Fibroblast of pulmonary artery (primary cell): ENCODE measurements around the gene KIF5B.

ENCODE experiments used
- DNase-seq: peaks from one replicate; pipeline ENCODE4 v3.0.0-alpha.2; 2010; ENCODE audit warnings: low read depth
- H3K4me3 ChIP-seq: replicated peaks from 2 replicates; pipeline ENCODE4 v1.5.1; 2011; ENCODE audit warnings: low read depth, mild to moderate bottlenecking, control low read depth, low read length, moderate library complexity
- TF ChIP-seq, protein P1 (sequence below): IDR thresholded peaks from 2 replicates; pipeline ENCODE4 v1.5.1; 2011; ENCODE audit warnings: mild to moderate bottlenecking, control low read depth, low read length, inconsistent platforms; ENCODE audit errors: missing control alignments

KIF5B gene

DNA sequence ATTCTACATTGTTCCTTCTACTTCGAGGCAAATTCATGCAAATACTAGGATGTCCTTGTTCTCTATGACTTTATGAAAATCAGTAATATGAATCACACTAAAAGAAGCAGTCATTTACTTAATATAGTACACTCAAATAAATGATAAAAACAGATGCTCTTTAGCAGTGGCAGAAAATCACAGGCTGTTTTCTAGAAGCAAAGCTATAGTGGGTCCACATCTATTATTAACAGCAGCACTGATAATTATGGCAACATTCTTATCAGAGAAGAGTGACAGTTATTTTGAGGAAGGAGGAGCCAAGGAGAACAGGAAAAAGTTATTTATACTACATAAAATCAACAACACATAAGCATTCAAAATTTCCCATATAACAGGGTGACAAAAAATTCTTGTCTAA lies 16.5 kb downstream of the KIF5B start:
- no peak overlapping the region for H3K4me3 ChIP-seq
- TF ChIP-seq, protein P1, sequence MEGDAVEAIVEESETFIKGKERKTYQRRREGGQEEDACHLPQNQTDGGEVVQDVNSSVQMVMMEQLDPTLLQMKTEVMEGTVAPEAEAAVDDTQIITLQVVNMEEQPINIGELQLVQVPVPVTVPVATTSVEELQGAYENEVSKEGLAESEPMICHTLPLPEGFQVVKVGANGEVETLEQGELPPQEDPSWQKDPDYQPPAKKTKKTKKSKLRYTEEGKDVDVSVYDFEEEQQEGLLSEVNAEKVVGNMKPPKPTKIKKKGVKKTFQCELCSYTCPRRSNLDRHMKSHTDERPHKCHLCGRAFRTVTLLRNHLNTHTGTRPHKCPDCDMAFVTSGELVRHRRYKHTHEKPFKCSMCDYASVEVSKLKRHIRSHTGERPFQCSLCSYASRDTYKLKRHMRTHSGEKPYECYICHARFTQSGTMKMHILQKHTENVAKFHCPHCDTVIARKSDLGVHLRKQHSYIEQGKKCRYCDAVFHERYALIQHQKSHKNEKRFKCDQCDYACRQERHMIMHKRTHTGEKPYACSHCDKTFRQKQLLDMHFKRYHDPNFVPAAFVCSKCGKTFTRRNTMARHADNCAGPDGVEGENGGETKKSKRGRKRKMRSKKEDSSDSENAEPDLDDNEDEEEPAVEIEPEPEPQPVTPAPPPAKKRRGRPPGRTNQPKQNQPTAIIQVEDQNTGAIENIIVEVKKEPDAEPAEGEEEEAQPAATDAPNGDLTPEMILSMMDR, result no peak
- DNase-seq, result no peak

DNA sequence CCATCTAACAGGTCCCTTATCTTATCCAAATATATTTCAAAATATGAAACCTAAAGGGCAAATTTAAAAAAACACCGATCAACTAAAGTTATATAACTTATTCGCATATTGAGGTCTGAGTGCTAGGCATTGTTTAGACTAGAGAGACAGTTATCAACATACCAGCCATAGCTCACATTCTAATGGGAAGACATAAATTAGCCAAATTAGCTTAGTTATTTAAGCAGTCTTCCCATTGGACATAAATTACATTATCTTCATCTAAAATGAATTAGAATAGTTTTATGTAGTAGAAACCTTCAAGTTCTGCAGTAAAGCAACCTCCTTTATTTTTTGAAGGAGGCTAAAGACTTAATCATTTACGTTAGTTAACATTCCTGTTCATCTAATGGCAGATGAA lies 17.4 kb downstream of the KIF5B start:
- TF ChIP-seq, protein P1, result no peak
- H3K4me3 ChIP-seq, result no peak overlapping the region
- no peak for DNase-seq

DNA sequence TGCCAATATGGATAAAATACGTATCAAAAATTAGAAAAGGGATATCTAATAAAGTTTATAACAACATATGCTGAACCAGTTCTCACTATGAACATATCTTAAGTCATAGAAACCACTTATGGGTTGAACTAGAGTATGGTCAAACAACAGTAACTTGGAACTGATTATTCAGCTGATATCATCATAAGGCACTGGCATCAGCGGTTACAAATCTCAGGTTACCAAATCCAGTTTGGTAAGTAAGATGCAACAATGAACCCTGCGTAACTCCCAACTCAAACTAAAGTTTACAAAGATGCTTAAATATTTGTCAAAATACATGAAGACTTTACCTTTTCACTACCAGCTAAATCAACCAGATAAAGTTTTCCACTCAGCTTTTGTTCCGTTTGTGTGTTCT lies 19.3 kb downstream of the KIF5B start:
- TF ChIP-seq, protein P1, result no peak
- H3K4me3 ChIP-seq, result no peak overlapping the region
- DNase-seq, result no peak

GRCh38 chr10:32035038-32035437 lies 21.2 kb downstream of the KIF5B start:
- H3K4me3 ChIP-seq, result no peak overlapping the region
- TF ChIP-seq, protein P1, result no peak
- DNase-seq, result no peak

- DNase-seq, result no peak
- TF ChIP-seq, protein P1, result no peak
- H3K4me3 ChIP-seq, result no peak overlapping the region
Measured at GRCh38 chr10:32033171-32033570, 23.1 kb downstream of the KIF5B start.

DNA sequence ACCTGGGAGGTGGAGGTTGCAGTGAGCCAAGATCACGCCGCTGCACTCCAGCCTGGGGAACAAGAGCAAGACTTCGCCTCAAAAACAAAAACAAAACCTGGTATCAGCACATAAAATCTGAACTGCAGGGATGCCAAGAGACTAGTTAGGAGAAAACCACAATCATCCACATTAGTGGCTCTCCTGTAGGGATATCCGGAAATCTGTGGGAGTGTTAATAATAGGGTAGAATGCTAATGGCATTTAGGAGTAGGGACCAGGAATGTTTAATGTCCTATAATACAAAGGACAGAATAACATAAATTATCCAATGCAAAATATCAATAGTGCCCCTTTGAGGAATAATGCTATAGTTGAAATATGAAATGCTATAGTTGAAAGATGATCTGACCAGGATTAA lies 24.3 kb downstream of the KIF5B start:
- TF ChIP-seq, protein P1, result no peak
- no peak for DNase-seq
- H3K4me3 ChIP-seq, result no peak overlapping the region

DNA sequence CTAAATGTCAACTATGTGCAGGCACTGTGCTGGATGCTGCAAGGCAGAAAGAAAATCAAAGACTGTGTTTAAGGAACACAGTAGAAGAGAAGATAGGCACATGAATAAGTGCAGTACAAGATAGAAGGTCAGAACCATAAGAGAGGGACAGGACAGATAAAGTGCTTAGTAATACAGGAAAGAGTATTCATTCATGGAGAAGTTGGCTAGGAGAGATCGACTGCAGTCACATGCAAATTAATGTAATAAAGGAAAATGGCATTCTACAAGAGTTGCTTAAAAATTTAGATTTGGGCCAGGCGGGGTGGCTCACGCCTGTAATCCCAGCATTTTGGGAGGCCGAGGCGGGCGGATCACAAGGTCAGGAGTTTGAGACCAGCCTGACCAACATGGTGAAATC lies 24.8 kb downstream of the KIF5B start:
- DNase-seq, result no peak
- no peak overlapping the region for H3K4me3 ChIP-seq
- TF ChIP-seq, protein P1, result no peak
